HEK293 (cell line): Measurements from ENCODE around the gene ZDHHC14.

Experiments used
- ATF2 ChIP-seq: fragments of 450-650 bp; formaldehyde crosslinking; IDR thresholded peaks from 2 replicates; pipeline ENCODE4 v1.5.1; 2016; ENCODE audit warnings: missing biosample characterization, missing genetic modification characterization, low read depth
- CTCF ChIP-seq: fragments of 450-650 bp; formaldehyde crosslinking; IDR thresholded peaks from 2 replicates; pipeline ENCODE4 v1.5.1; 2016; ENCODE audit warnings: missing biosample characterization, missing genetic modification characterization
- GLIS1 ChIP-seq: fragments of 450-650 bp; formaldehyde crosslinking; IDR thresholded peaks from 2 replicates; pipeline ENCODE4 v1.5.1; 2016; ENCODE audit warnings: missing biosample characterization, missing genetic modification characterization
- HOXA7 ChIP-seq: sonication (generic); formaldehyde crosslinking; IDR thresholded peaks from 2 replicates; pipeline ENCODE4 v1.8.1; 2022; ENCODE audit warnings: missing genetic modification reagents, borderline replicate concordance
- PRDM1 ChIP-seq: fragments of 450-650 bp; formaldehyde crosslinking; IDR thresholded peaks from 2 replicates; pipeline ENCODE4; 2016; ENCODE audit warnings: missing biosample characterization, missing genetic modification characterization
- REST ChIP-seq: fragments of 450-650 bp; formaldehyde crosslinking; IDR thresholded peaks from 2 replicates; pipeline ENCODE4 v1.5.1; 2016; ENCODE audit warnings: missing biosample characterization, missing genetic modification characterization
- ZBTB49 ChIP-seq: fragments of 450-650 bp; formaldehyde crosslinking; IDR thresholded peaks from 2 replicates; pipeline ENCODE4 v1.5.1; 2016; ENCODE audit warnings: missing biosample characterization, missing genetic modification characterization, low read depth
- ZFP41 ChIP-seq: fragments of 450-650 bp; formaldehyde crosslinking; IDR thresholded peaks from 2 replicates; pipeline ENCODE4 v1.5.1; 2016; ENCODE audit warnings: missing biosample characterization, missing genetic modification characterization, borderline replicate concordance
- ZNF23 ChIP-seq: fragments of 450-650 bp; formaldehyde crosslinking; IDR thresholded peaks from 2 replicates; pipeline ENCODE4 v1.5.1; 2016; ENCODE audit warnings: missing biosample characterization, missing genetic modification characterization, borderline replicate concordance
- ZNF548 ChIP-seq: fragments of 450-650 bp; formaldehyde crosslinking; IDR thresholded peaks from 2 replicates; pipeline ENCODE4 v1.5.1; 2016; ENCODE audit warnings: missing biosample characterization, missing genetic modification characterization
- ZNF558 ChIP-seq: fragments of 450-650 bp; formaldehyde crosslinking; IDR thresholded peaks from 2 replicates; pipeline ENCODE4 v1.5.1; 2016; ENCODE audit warnings: missing biosample characterization, missing genetic modification characterization
- ZNF664 ChIP-seq: fragments of 450-650 bp; formaldehyde crosslinking; IDR thresholded peaks from 2 replicates; pipeline ENCODE4 v1.5.1; 2016; ENCODE audit warnings: missing biosample characterization, missing genetic modification characterization

GRCh38 chr6:157688960-157689599 is 308.1 kb downstream of the ZDHHC14 start:
- TF ChIP-seq CTCF (tag by site-specific recombination) = no peak
- TF ChIP-seq PRDM1 (tag by site-specific recombination) = no peak
- TF ChIP-seq GLIS1 (tag by site-specific recombination) = no peak
- no peak for TF ChIP-seq HOXA7 (CRISPR knock-in tag)
- no peak for TF ChIP-seq ATF2 (tag by site-specific recombination)
- TF ChIP-seq REST = no peak
- no peak for TF ChIP-seq ZFP41 (tag by site-specific recombination)
- no peak for TF ChIP-seq ZNF23 (tag by site-specific recombination)
- TF ChIP-seq ZBTB49 = no peak
- TF ChIP-seq ZNF664 (tag by site-specific recombination) = no peak
- no peak for TF ChIP-seq ZNF548 (tag by site-specific recombination)
- no peak for TF ChIP-seq ZNF558 (tag by site-specific recombination)
